Activated CD8-positive, alpha-beta memory T cell treated with anti-CD3 and anti-CD28 coated beads for 48 hours (primary cell): Measurements from ENCODE around the gene RAP1GAP.

Experiments
- DNase-seq, 3 experiments: peaks; one replicate each; pipeline ENCODE4 v3.0.0-alpha.2; 2020; ENCODE audit warnings: low read depth in 2 of 3, low spot score in 2 of 3

RAP1GAP gene

GRCh38 chr1:21614419-21615115, 54.6 kb downstream of the RAP1GAP start:
- DNase-seq = no peak

DNA sequence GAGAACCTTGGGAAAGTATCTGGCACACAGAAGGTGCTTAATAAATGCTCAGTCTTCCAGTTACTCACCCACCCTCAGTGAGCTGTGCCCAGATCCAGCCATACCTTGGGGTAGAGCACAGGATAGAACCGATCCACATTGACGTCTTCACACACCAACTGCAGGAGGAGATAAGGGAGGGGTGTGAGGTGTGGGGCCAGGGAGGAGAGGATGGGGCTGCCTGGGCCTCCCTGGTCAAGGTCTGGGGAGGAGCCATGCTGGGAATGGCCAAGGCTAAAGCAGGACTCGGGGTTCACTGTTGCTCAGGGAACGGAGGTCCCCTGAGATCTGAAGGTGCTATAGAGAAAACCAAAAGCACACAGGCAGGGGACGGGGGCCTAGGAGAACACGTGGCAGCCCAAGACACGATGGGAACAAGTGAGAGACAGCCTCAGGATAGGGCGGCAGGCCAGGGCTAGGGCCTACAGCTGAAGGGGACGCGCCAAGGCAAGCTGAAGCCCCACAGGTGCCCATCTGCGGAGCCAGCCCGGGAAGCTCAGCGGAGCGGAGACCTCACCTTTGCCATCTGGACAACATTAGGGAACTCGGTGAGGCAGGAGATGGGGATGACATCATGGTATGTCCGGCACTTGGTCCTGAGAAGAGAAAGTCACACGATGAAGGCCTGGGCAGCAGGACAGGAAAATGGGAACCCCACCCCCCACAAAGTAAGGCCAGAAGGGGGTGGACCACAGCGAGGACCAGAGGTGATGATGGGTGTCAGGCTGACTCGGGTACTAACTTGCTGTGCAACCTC, 55.9 kb downstream of the RAP1GAP start:
- DNase-seq = no peak

- no peak for DNase-seq
Observed at GRCh38 chr1:21612057-21612456, 57.1 kb downstream of the RAP1GAP start.

- no peak for DNase-seq
Observed at GRCh38 chr1:21610989-21611785, 58.0 kb downstream of the RAP1GAP start.

GRCh38 chr1:21610027-21610426, 59.1 kb downstream of the RAP1GAP start:
- DNase-seq = no peak

DNA sequence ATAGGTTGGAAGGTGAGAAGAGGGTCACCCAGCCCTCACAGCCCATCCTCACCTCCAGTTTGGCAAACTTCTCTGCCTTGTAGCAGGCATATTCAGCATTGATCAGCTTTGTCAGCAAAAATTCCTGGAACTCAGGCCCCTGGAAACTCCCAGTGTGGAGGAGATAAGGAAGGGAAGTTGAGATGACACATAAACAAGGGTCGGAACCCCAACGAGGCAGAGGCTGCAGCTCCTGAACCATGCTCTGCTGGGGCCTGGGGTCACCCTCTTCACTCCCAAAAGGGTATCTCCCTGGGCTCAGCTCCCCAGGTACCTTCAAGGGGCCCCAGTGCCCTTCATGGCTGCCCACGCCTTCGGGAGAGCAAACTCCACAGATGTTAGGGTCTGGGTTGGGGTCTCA, 60.4 kb downstream of the RAP1GAP start:
- no peak for DNase-seq

DNA sequence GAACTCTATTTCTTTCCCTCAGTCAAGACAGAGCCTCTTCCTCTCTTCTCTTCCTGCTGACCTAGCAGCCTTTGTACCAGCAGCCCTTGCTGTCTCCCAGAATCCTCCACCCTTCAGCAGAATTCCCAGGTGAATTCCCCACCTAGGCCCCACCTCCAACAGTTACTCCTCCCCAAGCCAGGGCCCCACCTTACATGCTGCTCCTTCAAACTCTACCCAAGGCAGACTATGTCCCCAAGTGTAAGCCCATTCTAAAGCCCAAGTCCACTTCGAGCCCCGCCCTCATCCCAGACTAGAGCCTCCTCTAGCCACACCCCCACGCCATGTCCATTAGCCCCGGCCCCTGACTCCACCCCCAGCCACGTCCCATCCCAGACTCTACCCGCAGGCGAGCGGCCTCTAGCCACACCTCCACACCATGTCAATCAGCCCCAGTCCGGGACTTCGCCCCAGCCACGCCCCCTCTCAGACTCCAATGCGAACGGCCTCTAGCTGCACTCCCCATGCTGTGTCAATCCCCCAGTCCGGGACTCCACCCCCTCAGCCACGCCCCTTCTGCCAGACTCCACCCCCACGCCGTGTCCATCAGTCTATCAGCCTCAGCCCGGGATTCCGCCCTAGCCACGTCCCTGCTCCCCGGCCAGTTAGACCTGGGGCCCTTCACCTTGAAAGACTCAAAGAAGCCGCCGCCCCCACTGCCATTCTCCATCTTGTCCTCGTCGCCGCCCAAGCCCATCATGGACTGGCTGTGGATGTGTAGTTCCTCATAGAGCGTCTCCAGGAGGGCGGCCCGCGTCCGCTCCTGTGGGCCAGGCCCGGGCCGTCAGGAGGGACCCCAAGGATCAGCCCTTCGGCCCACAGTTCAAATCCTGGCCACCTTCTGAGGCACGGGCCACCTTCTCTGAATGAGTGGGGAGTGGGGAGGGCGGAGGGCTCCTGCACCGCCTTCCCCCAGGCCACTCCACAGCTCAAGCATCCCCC, 61.3 kb downstream of the RAP1GAP start:
- DNase-seq = peak; percentile 8 to 34 (median 33)

- no peak for DNase-seq
Observed at GRCh38 chr1:21605964-21606705, 63.0 kb downstream of the RAP1GAP start.

- no peak for DNase-seq
Observed at GRCh38 chr1:21605012-21605715, 64.0 kb downstream of the RAP1GAP start.

DNA sequence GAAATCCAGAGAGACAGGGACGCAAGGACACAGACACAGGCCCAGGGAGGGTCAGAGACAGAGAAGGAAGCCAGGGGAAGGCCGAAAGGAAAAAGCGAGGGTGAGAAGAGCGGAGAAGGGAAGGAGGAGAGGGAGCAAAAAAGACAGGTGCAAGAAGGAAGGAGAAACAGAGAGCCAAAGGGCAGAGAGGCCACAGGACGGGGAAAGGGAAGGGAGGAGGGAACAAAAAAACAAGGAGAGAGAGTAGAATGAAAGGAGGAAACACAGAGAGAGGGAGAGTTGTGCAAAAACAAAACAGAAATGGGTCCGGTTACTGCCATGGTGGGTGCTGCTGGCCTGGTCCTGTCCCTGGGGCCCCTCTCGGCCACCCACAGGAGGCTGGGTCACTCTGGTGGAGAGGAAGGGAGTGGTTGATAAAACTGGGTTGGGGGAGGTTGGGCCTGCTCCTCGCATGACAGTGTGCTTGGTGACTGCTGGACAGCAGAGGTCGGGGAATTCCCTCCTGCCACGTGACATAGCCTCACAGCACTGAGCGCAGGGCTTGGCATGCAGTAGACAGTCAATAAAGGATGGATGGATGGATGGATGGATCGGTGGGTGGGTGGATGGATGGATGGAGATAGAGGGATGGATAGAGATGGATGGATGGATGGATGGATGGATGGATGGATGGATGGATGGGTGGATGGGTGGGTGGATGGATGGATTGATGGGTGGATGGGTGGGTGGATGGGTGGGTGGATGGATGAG, 64.8 kb downstream of the RAP1GAP start:
- no peak for DNase-seq

GRCh38 chr1:21603177-21604138, 65.7 kb downstream of the RAP1GAP start:
- DNase-seq = no peak

DNA sequence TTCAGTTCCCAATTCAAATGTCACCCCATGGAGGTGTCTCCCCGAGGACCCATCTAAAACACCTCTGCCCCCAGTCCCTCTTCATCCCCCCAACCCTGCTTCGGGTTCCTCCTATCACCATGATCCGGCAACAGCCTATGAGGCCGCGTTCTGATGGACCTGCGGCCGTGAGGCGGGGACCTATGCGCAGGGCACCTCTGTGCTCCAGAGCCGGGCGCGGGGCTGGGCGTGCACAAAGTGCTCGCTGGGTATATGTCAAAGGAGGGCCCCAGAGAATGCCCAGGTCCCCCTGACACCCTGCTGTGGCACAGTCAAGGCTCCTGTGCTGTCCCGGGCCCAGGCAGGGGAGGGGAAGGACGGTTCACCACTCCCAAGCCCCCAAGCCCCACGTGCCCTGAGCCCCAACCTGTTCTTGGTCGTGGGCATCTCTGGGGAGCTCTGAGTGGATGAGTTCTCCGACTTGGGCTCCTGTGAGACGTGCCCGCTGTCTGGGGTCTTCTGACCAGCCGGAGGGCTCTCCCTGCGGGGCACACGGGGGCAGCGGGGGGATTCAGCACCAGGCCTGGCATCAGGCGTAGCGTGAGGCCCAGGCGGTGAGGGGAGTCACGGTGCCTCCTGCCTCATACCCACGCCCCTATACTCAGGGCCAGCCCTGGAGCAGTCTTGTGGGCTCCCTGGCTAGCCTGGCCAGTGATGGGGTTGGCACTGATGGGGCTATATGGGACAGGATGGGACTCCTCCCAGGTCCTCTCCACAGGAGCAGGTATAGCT, 67.7 kb downstream of the RAP1GAP start:
- no peak for DNase-seq

DNA sequence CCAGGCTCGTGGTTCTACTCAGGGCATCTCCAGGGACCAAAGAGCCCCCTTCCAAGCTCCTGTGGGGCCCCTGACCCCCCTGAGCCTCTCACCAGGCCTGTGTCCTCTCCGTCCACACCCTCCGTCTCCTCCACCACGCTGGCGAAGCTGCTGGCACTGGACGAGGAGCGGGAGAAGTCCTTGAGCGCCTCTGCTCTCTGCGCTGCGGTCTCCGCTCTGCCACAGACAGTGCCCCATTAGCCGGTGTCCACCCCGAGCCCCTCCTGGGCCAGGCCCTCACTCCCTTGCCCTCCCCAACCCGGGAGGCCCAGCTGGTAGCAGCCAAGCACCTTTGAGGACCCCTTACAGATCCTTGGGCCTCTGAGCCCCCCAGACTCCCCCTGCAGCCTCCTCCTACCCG, 69.8 kb downstream of the RAP1GAP start:
- no peak for DNase-seq

DNA sequence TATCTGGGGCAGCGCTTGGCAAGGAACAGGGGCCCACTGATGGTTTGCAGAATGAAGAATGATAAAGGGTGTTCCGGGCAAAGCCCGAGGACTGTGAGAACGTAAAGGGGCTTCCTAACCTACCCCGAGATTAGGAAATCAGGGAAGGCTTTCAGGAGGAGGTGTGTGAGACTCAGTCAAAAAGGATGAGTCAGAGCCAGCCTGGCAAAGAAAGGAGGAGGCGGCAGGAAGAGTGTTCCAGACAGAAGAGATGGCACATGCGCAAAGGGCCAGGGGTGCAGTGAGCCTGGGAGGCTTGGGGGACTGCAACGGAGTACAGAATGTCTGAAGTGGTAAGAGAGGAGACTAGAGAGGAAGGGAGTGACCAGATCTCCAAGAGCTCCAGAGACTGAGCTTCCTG, 70.3 kb downstream of the RAP1GAP start:
- no peak for DNase-seq

GRCh38 chr1:21598417-21598816, 70.7 kb downstream of the RAP1GAP start:
- DNase-seq = no peak

DNA sequence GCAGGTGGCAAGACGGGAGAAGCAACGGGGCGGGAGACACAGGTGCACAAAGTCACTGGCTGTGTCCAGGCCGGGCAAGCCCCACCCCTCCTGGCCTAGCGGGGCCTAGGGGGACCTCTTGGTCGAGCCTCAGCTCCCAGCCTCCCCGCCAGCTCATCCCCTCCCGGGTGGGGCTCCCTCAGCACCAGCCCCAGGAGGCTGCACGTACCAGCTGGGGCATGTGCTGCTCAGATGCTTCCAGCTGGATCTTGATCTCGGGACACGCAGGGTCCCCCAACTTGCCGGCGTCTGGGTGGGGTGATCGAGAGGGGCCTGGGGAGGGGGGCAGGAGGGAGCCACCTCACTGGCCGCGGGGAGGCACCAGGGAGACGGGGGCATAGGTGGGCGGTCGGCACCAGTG, 71.4 kb downstream of the RAP1GAP start:
- no peak for DNase-seq

DNA sequence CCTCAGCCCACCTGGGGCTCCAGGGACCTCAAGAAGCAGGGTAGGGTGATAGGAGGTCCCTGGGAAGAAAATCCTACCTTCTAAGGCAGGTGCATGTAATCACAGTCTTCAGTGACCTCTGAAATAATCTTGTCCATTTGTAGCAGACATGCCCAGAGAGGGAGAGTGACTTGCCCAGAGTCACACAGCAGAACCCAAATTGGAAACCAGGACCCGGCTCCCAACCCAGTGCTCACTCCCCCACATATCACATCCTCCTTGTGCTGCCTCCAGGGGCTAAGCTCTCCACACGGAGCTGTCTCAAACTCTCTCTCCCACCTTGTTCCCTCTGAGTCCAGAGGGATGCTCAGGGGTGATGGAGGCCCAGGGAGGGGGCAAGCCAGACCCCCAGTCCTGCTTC, 72.5 kb downstream of the RAP1GAP start:
- DNase-seq = no peak
